GM12892 (cell line): Measurements from ENCODE around the gene ERICH4. TPM values are rescaled to one million over a fixed set of nuclear protein-coding genes. Genes with fewer than 3 reads are reported as not detected.

Experiments
- DNase-seq: peaks from one replicate; pipeline ENCODE4 v3.0.0; 2011; ENCODE audit not compliant: insufficient read length
- FAIRE-seq: peaks from 2 replicates; lab custom pipeline; 2011; peaks lifted over from hg19 to GRCh38; lab: Jason Lieb, UNC
- POLR2A ChIP-seq: IDR thresholded peaks from 2 replicates; pipeline ENCODE4 v1.6.1; 2011; ENCODE audit warnings: low read depth, low read length, control low read depth
- POLR2AphosphoS5 ChIP-seq: IDR thresholded peaks from 2 replicates; pipeline ENCODE4 v1.6.1; 2011; ENCODE audit warnings: low read depth, low read length, control low read depth
- TAF1 ChIP-seq: IDR thresholded peaks from 2 replicates; pipeline ENCODE4 v1.6.1; 2011; ENCODE audit warnings: low read depth, mild to moderate bottlenecking, control low read depth, low read length, borderline replicate concordance
- polyA plus RNA-seq: library from polyadenylated mRNA; unstranded; fragments of >200 nt; gene quantifications from one replicate; pipeline ENCODE4 v1.2.1, GENCODE V29; 2012; ENCODE audit warnings: missing spikeins, inconsistent platforms; ENCODE audit not compliant: missing spikeins

ERICH4 gene, protein sequence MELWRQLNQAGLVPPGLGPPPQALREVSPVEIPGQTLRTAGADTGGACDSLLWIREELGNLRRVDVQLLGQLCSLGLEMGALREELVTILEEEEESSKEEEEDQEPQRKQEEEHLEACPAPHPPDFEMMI
- not detected for polyA plus RNA-seq

DNA sequence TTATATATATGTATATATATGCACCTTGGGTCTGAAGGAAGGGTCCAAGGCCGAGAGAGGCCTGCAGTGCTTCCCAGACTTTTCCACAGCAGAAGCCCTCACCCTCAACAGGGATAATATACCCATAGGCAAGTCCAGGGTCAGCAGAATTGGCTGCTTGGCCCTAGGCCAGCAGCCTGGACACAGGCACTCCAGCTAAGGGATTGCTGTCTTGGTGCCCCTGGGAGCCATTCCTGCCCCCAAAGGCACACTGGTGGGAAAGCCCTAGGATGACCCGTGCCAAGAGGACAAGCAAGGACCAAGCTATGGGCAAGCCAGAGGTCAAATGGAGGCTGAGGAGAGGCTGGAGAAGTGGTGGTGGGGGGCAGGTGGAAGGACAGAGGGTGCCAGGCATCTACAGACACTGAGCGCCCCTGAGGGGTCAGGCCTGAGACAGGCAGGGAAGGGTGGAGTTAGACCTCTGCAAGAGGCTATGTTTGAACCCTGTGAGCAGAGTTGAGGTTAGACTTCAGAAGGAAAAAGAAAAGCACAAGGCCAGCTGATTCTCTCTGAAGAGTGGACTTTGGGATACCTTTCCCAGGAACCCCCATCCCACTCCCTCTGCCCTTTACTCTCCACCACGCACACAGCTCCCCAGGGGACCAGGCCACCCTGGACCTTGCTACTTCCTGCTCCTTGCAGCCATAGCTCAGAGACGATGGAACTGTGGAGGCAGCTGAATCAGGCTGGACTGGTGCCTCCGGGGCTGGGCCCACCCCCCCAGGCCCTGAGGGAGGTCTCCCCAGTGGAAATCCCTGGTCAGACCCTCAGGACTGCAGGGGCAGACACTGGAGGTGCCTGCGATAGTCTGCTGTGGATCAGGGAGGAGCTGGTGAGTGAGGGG is at the start of gene ERICH4:
Gene ERICH4 (plus strand): TSS at position 684 of the 883 bp plus-strand sequence. CDS start 14 bp downstream, at position 698.
- FAIRE-seq (no peak), DNase-seq (no peak)
- TF ChIP-seq POLR2A = no peak
- no peak for TF ChIP-seq TAF1
- no peak for TF ChIP-seq POLR2AphosphoS5

DNA sequence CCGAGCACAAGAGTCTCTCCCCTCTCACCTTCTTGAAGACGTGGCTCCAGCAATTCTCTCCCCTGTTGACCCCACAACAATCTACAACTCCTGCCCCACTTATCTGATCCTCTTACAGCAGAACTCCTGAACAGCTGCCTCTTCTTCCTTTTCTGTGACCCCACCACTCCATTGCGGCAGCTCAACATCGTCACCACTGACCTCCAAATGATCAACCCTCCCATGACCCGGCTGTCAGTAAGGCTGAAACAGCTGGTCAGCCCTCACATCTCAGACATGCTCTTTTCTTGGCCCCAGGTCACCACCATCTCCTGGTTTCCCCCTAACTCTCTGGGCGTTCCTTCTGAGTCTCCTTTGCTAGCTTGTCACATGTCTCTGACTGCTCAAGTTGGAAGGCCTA is 47.6 kb upstream of the ERICH4 start:
- DNase-seq (no peak), FAIRE-seq (no peak)
- peak; percentile 29; the same call in 1 of the 2 replicates for TF ChIP-seq POLR2A
- TF ChIP-seq TAF1 = no peak
- no peak for TF ChIP-seq POLR2AphosphoS5

DNA sequence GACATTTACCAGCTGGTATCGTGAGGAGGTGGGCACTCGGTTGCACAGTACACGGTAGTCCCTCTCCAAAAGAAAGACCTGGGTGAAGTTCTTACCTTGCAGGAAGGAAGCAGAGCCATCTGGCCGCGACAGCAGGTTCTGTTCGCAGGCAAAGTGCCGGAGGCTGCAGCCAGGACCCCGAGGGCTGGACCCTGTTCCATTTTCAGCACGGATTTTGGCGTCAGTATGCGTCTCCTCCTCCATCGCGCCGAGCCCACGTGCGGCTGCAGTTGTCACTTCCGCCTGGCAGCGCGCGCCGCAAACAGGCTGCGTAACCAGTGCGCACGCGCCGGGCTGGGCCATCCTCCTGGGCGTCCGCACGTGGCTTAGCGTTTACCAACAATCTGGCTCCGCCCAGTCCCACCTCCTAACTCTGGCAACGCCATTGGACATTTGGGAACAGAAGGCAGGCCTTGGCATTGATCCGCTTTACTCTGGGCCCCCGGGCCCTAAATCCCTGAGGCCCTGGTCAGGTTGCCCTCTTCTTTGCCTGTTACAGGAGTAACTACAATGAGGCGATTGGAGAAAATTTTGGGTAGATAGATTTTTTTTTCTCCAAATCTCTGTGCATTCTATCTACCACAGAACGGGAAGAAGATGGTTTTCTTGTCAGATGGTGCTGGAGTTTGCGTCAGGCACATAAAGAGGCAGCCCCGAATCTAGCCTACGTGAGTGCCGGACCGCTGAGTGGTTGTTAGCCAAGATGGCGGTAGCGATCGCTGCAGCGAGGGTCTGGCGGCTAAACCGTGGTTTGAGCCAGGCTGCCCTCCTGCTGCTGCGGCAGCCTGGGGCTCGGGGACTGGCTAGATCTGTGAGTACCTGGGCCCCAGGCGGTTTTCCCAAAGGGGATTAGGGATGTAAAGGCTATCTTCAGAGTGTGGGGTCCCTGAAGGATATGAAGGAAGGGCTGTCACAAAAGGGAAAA is 45.6 kb upstream of the ERICH4 start, which contains the start of the genes BCKDHA and EXOSC5:
Gene BCKDHA (plus strand): TSS at position 733 of the 964 bp plus-strand sequence. CDS start 10 bp downstream, at position 743.
Gene EXOSC5 (minus strand): TSS at position 274 of the 964 bp plus-strand sequence. CDS start 31 bp downstream, at position 243.
- peak; percentile 64; the same call in 1 of the 2 replicates for TF ChIP-seq POLR2A
- TF ChIP-seq POLR2AphosphoS5 = peak; percentile 67
- TF ChIP-seq TAF1 = peak; percentile 66
- FAIRE-seq (peak; percentile 100), DNase-seq (peak; percentile 92)

DNA sequence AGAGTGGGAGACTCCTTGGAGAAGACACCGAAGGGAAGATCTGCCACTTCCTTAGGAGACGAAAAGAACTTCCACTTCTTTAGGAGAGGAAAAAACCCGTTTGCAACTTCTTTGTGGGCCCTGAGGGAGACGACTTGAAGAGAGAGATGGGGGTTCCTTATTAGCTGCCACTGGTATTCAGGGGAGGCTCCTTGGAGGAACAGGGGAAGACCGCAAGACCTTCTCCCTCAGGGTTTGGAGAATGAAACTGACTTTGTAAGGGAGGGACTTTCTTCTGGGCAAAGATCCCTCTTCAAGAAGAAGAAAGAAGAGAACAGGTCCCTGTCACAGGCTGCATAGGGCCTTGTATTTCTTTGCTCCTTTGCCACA is 44.9 kb upstream of the ERICH4 start:
- DNase-seq = no peak
- TF ChIP-seq POLR2AphosphoS5 (no peak), TAF1 (no peak), POLR2A (no peak)
- FAIRE-seq = no peak

DNA sequence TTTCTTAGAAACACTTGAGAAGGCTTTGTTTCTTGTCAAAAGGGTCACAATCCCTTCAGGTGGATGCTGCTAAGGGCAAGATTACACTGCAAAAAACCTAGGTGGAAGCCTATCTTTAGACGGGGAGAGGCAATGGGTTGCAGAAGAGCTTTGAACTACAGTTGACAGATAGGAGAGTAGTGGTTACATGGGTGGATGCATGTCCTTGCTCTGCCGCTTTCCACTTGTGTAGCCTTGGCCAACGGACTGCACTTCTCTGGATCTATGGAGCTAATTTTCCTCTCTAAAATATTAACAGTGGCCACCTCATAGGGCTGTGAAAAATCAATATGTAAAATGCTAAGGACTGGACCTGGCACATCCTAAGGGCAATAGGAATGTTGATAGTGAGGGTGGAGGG is 44.4 kb upstream of the ERICH4 start:
- DNase-seq (no peak), FAIRE-seq (peak; percentile 17)
- TF ChIP-seq POLR2A (no peak), POLR2AphosphoS5 (no peak), TAF1 (no peak)

DNA sequence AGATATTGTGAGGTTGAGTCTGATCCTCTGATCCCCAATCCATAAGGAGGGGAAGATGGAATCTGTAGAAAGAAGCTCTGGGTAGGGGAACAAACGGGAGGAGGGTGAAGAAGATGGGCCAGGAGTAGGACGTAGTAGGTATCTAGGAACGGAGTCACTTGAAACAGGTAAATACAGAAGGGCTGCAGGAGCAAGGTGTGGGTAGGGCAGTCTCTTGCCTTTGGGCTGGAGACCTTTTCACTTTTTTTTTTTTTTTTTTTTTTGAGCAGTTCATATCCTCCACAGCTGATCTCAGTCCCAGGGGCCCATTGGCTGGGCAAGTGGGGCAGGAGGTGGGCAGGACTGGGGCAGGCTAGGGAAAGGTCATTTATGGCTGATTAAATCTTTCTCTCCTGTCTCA is 43.9 kb upstream of the ERICH4 start:
- TF ChIP-seq POLR2AphosphoS5 (no peak), TAF1 (no peak)
- no peak for DNase-seq
- FAIRE-seq = no peak

DNA sequence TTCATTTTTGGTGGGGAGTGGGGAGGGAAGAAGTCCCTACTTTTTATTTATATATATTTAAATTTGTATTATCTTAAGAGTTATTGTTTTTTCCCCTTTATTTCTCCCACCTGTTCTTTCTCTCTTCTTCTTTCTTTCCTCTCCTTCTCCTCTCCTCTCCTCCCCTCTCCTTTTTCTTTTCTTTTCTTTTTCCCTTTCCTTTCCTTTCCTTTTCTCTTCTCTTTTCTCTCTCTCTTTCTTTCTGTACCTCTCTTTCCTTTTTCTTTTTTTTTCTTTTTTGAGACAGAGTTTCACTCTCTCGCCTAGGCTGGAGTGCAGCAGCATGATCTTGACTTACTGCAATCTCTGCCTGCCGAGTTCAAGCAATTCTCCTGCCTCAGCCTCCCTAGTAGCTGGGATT is 43.4 kb upstream of the ERICH4 start:
- DNase-seq = no peak
- no peak for TF ChIP-seq POLR2AphosphoS5
- TF ChIP-seq TAF1 = no peak
- no peak for FAIRE-seq

DNA sequence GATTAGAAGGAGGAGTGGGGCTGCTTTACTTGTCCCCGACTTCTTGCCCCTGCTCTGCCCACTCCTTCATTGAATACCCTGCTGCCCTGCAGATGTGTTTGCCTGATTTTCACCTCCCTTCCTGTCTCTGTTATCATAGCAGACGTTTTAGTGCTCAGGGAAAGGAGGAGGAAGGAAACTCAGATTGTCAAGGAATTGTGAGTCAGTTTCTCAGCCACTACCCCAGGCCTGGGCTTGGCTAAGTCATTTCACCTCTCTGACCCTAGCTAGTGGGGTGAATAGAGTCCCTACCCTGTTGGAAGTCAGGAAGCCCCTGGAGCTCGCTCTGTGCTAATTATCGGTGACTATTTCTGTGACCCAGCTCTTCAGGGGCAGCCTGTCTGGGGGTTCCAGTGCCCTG is 41.5 kb upstream of the ERICH4 start:
- FAIRE-seq = no peak

DNA sequence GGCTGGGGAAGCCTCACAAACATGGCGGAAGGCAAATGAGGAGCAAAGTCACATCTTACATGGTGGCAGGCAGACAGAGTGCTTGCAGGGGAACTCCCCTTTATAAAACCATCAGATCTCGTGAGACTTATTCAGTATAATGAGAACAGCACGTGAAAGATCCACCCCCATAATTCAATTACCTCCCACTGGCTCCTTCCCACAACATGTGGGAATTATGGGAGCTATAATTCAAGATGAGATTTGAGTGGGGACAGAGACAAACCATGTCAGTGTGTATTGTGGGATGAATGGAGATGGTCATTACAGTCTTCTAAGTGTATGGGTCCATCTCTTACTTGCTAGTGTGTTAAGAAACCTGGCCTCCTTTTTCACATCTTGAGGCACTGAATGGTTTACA is 40.9 kb upstream of the ERICH4 start:
- FAIRE-seq (no peak), DNase-seq (no peak)
- TF ChIP-seq POLR2A (no peak), TAF1 (no peak), POLR2AphosphoS5 (no peak)

More for the DNA sequence above, 41.5 kb upstream of the ERICH4 start:
- TF ChIP-seq POLR2AphosphoS5 (no peak), POLR2A (no peak), TAF1 (no peak)
- no peak for DNase-seq

DNA sequence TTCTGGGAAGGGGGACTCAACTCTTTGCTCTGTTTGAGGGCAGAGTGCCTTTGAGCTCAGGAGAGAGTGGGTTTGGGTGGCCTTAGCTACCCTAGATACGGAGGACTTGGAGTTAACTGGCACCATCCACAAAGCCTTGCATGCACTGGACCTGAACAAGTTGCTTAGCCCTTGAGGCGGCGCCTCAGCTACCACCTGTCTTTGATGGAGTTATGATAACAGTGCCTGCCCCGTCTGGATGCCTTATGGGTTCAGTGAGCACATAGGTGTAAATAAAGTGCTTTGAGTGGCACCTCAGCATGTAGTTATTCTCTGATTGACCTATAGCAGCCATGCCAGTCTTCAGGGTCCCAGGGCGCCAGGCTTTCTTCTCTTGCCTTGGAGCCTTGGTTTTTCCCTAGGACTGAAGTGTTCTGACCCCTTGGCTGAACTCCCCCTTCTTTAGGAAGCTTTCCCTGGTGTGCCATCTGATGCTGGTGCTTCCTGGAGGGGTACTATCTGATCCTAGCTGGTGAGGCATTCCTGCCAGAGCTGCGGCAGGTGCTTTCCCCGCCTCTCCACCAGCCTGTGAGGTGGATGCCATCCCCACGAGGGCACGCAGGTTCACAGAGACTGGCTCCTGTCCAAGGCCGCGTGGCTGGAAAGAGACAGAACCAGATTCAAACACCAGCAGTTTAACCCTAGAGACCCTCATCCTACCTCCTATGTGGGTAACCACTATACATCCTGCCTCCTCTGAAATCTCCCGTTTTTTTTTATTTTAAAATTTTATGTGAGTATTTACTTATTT is 39.6 kb upstream of the ERICH4 start:
- TF ChIP-seq TAF1 = no peak
- TF ChIP-seq POLR2A = no peak
- FAIRE-seq (no peak), DNase-seq (no peak)
